Kidney (tissue), 14 donors: ENCODE results near the gene ACOT8. TPM values are rescaled to one million over a fixed set of nuclear protein-coding genes. Genes with fewer than 3 reads are reported as not detected.

ENCODE experiments used
- DNase-seq, 5 donors: peaks; one replicate each; pipeline ENCODE4 v3.0.0-alpha.2; 2013 to 2020
- FAIRE-seq: peaks from 2 replicates; lab custom pipeline; 2012; peaks lifted over from hg19 to GRCh38; lab: Jason Lieb, UNC
- H3K27ac ChIP-seq, 2 donors: one replicate each; pipeline ENCODE4 v1.7.0; 2013; ENCODE audit warnings: low read depth in 2 of 2, low read length in 2 of 2, inconsistent platforms in 1 of 2
- H3K27me3 ChIP-seq: one replicate; pipeline ENCODE4 v1.7.1; 2013; ENCODE audit warnings: low read length, inconsistent platforms; ENCODE audit not compliant: control insufficient read depth, insufficient read depth
- H3K36me3 ChIP-seq, 3 donors: one replicate each; pipeline versions ENCODE4 v1.7.0 to v1.7.1; 2013; ENCODE audit warnings: low read length in 3 of 3, control low read depth in 1 of 3, inconsistent platforms in 1 of 3; ENCODE audit not compliant: insufficient read depth in 3 of 3, control insufficient read depth in 2 of 3
- H3K4me1 ChIP-seq, 3 donors: one replicate each; pipeline versions ENCODE4 v1.7.0 to v1.7.1; 2013; ENCODE audit warnings: low read length in 3 of 3, inconsistent platforms in 1 of 3, low read depth in 1 of 3; ENCODE audit not compliant: control insufficient read depth in 2 of 3, insufficient read depth in 2 of 3
- H3K4me3 ChIP-seq, 3 donors: one replicate each; pipeline versions ENCODE4 v1.7.0 to v1.8.1; 2013; ENCODE audit warnings: low read length in 3 of 3, control low read depth in 1 of 3, inconsistent platforms in 1 of 3
- H3K9ac ChIP-seq, 3 donors: one replicate each; pipeline versions ENCODE4 v1.7.0 to v1.7.1; 2013; ENCODE audit warnings: low read length in 3 of 3, control low read depth in 1 of 3, inconsistent platforms in 1 of 3
- H3K9me3 ChIP-seq, 3 donors: one replicate each; pipeline versions ENCODE4 v1.7.0 to v1.7.1; 2013; ENCODE audit warnings: low read length in 3 of 3, control low read depth in 1 of 3, inconsistent platforms in 1 of 3; ENCODE audit not compliant: control insufficient read depth in 2 of 3, insufficient read depth in 1 of 3
- CTCF ChIP-seq: IDR thresholded peaks from 3 replicates; pipeline ENCODE4 v1.5.1; 2012; ENCODE audit warnings: mild to moderate bottlenecking, moderate library complexity, borderline replicate concordance; ENCODE audit not compliant: insufficient read depth; ENCODE audit errors: extremely low read depth
- intact Hi-C: fragments of 100-400 bp; cut with DNase I; formaldehyde crosslinking; loops from one replicate; pipeline ENCODE4 v1.11.1; 2022
- polyA plus RNA-seq: library from polyadenylated mRNA; stranded (reverse); fragments of 350-450 nt; fragmentation: Illumina TruSeq; extraction: RNeasy Lipid Tissue Mini Kit (QIAGEN cat#74804); gene quantifications from one replicate; pipeline ENCODE4 v1.2.3, GENCODE V29; 2014; ENCODE audit warnings: low read depth, low replicate concordance; ENCODE audit not compliant: insufficient read depth
- total RNA-seq: library from RNA; stranded (reverse); fragmentation: NEBNext Ultra II Directional; extraction: Animal tissue kit (Norgen Biotek cat#: 25700); gene quantifications from one replicate; pipeline ENCODE4 v1.2.1, GENCODE V29; 2021
- donor health status: control.
- donor health status: control.
- donor health status: control.
- donor health status: control.
- donor health status: control.
- donor health status: DM: yes; HTN: yes; CAD: no.
- donor health status: Normal renal cell carcinoma (clear cell type).

The ACOT8 gene
- total and polyA plus RNA-seq, 2 donors from 2014 or later, result 22.1 to 71.0 TPM

GRCh38 chr20:45897289-45897688 lies 40.1 kb upstream of the ACOT8 start:
- FAIRE-seq (no peak), DNase-seq (no peak)
- no peak overlapping the region for H3K4me3 ChIP-seq
- no peaks in the 10 kb centered on the region for H3K9me3 ChIP-seq
- TF ChIP-seq CTCF, result no peak
- H3K9ac ChIP-seq, result no peak overlapping the region
- peaks cover 0 to 7% (median 0%) of the 10 kb centered on the region in 3 donors for H3K4me1 ChIP-seq
- no peak overlapping the region for H3K27ac ChIP-seq
- no peaks in the 10 kb centered on the region for H3K27me3 ChIP-seq
- intact Hi-C loops, result no loop called here
- H3K36me3 ChIP-seq, result peaks cover 5 to 29% (median 25%) of the 10 kb centered on the region in 3 donors

DNA sequence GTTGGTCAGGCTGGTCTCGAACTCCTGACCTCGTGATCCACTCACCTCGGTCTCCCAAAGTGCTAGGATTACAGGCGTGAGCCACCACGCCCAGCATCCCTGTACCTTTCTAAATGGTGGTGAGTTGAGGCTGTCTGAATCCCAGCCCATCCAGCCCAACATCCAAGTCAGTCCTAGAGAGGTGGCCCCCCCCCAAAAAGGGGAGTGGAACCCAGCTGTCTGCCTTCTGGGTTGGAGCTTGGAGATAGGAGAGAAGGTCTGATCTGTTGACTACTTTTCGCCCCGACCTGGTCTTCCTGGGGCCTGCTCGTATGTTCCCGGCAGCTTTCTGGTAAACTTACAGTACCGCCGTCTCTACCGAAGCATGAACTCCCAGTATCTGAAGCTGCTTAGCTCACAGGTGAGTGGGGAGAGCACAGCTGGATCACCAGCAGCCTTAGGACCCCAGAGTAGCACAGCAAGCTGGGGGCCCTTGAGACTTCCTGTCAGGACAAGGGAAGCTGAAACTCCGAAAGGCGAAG lies 39.5 kb upstream of the ACOT8 start:
- intact Hi-C loops, result no loop called here
- TF ChIP-seq CTCF, result no peak
- H3K36me3 ChIP-seq, result peaks cover 5 to 29% (median 25%) of the 10 kb centered on the region in 3 donors

DNA sequence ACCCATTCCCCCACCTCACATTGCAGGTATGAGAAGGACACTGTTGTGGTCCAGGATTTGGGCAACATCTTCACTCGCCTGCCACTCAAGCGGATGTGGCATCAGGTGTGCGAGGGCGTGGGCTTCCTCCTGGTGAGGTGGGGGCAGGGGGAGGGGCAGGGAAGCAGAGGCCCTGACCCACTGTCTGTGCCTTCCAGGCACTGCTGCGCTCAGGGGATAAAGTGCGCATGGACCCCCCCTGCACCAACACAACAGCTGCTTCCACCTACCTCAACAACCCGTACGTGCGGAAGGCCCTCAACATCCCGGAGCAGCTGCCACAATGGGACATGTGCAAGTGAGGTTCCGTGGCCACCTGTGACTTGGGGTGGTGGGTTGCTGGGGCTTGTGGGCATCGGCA lies 37.6 kb upstream of the ACOT8 start:
- H3K27ac ChIP-seq, result no peak overlapping the region
- H3K4me3 ChIP-seq, result no peak overlapping the region
- H3K9ac ChIP-seq, result no peak overlapping the region
- no peak for TF ChIP-seq CTCF
- peaks cover 0 to 20% (median 0%) of the 10 kb centered on the region in 3 donors for H3K4me1 ChIP-seq
- no peak for FAIRE-seq
- DNase-seq, result peak in 1 of 5 donors; percentile 64
- intact Hi-C loops, result no loop called here
- no peaks in the 10 kb centered on the region for H3K27me3 ChIP-seq
- no peaks in the 10 kb centered on the region for H3K9me3 ChIP-seq
- peaks cover 5 to 29% (median 25%) of the 10 kb centered on the region in 3 donors for H3K36me3 ChIP-seq

More for the DNA sequence above, 39.5 kb upstream of the ACOT8 start:
- Histone ChIP-seq H3K27ac (no peak overlapping the region), H3K4me1 (peaks cover 0 to 13% (median 0%) of the 10 kb centered on the region in 3 donors), H3K27me3 (no peaks in the 10 kb centered on the region), H3K9ac (no peak overlapping the region), H3K4me3 (no peak overlapping the region), H3K9me3 (no peaks in the 10 kb centered on the region)
- FAIRE-seq (no peak), DNase-seq (peak in 1 of 5 donors; percentile 29)
